HEK293 (cell line): Measurements from ENCODE around the gene HECA.

Experiments
- GLIS1 ChIP-seq: fragments of 450-650 bp; formaldehyde crosslinking; IDR thresholded peaks from 2 replicates; pipeline ENCODE4 v1.5.1; 2016; ENCODE audit warnings: missing biosample characterization, missing genetic modification characterization
- YY2 ChIP-seq: fragments of 450-650 bp; formaldehyde crosslinking; IDR thresholded peaks from 2 replicates; pipeline ENCODE4 v1.5.1; 2016; ENCODE audit warnings: missing biosample characterization, missing genetic modification characterization
- ZBTB7A ChIP-seq: fragments of 450-650 bp; formaldehyde crosslinking; IDR thresholded peaks from 2 replicates; pipeline ENCODE4 v1.5.1; 2016; ENCODE audit warnings: low read depth, missing biosample characterization, missing genetic modification characterization
- ZBTB8A ChIP-seq: fragments of 450-650 bp; formaldehyde crosslinking; IDR thresholded peaks from 2 replicates; pipeline ENCODE4 v1.5.1; 2016; ENCODE audit warnings: missing biosample characterization, missing genetic modification characterization
- ZNF140 ChIP-seq: fragments of 450-650 bp; formaldehyde crosslinking; IDR thresholded peaks from 2 replicates; pipeline ENCODE4 v1.5.1; 2016; ENCODE audit warnings: missing biosample characterization, missing genetic modification characterization
- ZNF423 ChIP-seq: fragments of 450-650 bp; formaldehyde crosslinking; IDR thresholded peaks from 2 replicates; pipeline ENCODE4 v1.5.1; 2016; ENCODE audit warnings: missing biosample characterization, missing genetic modification characterization
- ZNF785 ChIP-seq: fragments of 450-650 bp; formaldehyde crosslinking; IDR thresholded peaks from 2 replicates; pipeline ENCODE4 v1.5.1; 2016; ENCODE audit warnings: missing biosample characterization, missing genetic modification characterization
- TF ChIP-seq, protein P1 (sequence below): fragments of 450-650 bp; formaldehyde crosslinking; IDR thresholded peaks from 2 replicates; pipeline ENCODE4 v1.5.1; 2016; ENCODE audit warnings: missing biosample characterization, missing genetic modification characterization
- TF ChIP-seq, protein P2 (sequence below): fragments of 450-650 bp; formaldehyde crosslinking; IDR thresholded peaks from 2 replicates; pipeline ENCODE4 v1.5.1; 2016; ENCODE audit warnings: missing biosample characterization, missing genetic modification characterization
- TF ChIP-seq, protein P3 (sequence below): fragments of 450-650 bp; formaldehyde crosslinking; IDR thresholded peaks from 2 replicates; pipeline ENCODE4 v1.5.1; 2016; ENCODE audit warnings: missing biosample characterization, missing genetic modification characterization
- TF ChIP-seq, protein P4 (sequence below): sonication (generic); formaldehyde crosslinking; IDR thresholded peaks from 2 replicates; pipeline ENCODE4 v1.8.1; 2022; ENCODE audit warnings: mild to moderate bottlenecking, moderate library complexity, missing genetic modification reagents
- TF ChIP-seq, protein P5 (sequence below): fragments of 450-650 bp; formaldehyde crosslinking; IDR thresholded peaks from 2 replicates; pipeline ENCODE4 v1.5.1; 2016; ENCODE audit warnings: missing biosample characterization, missing genetic modification characterization

DNA sequence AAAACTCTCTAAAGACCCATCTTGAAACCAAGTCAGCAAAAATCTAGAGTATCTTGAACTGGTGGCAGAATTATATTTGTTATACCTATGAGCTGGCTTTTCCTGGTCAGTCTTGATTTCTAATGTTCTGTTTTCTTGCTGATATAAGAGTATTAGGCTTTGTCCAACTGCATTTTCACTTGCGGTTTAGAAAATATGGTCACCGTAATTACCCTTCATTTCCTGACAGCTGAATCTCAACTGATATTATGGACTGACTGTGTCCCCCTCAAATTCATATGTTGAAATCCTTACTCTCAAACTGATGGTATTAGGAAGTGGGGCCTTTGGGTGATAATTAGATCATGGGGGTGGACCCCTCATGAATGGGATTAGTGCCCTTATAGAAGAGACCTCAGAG is 84.9 kb downstream of the HECA start:
- TF ChIP-seq GLIS1 (tag by site-specific recombination) (no peak), ZBTB7A (tag by site-specific recombination) (no peak), ZBTB8A (tag by site-specific recombination) (no peak), ZNF423 (no peak), YY2 (tag by site-specific recombination) (no peak), ZNF140 (no peak), ZNF785 (tag by site-specific recombination) (no peak)
- TF ChIP-seq, protein P1, sequence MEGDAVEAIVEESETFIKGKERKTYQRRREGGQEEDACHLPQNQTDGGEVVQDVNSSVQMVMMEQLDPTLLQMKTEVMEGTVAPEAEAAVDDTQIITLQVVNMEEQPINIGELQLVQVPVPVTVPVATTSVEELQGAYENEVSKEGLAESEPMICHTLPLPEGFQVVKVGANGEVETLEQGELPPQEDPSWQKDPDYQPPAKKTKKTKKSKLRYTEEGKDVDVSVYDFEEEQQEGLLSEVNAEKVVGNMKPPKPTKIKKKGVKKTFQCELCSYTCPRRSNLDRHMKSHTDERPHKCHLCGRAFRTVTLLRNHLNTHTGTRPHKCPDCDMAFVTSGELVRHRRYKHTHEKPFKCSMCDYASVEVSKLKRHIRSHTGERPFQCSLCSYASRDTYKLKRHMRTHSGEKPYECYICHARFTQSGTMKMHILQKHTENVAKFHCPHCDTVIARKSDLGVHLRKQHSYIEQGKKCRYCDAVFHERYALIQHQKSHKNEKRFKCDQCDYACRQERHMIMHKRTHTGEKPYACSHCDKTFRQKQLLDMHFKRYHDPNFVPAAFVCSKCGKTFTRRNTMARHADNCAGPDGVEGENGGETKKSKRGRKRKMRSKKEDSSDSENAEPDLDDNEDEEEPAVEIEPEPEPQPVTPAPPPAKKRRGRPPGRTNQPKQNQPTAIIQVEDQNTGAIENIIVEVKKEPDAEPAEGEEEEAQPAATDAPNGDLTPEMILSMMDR (tag by site-specific recombination), result no peak
- TF ChIP-seq, protein P2, sequence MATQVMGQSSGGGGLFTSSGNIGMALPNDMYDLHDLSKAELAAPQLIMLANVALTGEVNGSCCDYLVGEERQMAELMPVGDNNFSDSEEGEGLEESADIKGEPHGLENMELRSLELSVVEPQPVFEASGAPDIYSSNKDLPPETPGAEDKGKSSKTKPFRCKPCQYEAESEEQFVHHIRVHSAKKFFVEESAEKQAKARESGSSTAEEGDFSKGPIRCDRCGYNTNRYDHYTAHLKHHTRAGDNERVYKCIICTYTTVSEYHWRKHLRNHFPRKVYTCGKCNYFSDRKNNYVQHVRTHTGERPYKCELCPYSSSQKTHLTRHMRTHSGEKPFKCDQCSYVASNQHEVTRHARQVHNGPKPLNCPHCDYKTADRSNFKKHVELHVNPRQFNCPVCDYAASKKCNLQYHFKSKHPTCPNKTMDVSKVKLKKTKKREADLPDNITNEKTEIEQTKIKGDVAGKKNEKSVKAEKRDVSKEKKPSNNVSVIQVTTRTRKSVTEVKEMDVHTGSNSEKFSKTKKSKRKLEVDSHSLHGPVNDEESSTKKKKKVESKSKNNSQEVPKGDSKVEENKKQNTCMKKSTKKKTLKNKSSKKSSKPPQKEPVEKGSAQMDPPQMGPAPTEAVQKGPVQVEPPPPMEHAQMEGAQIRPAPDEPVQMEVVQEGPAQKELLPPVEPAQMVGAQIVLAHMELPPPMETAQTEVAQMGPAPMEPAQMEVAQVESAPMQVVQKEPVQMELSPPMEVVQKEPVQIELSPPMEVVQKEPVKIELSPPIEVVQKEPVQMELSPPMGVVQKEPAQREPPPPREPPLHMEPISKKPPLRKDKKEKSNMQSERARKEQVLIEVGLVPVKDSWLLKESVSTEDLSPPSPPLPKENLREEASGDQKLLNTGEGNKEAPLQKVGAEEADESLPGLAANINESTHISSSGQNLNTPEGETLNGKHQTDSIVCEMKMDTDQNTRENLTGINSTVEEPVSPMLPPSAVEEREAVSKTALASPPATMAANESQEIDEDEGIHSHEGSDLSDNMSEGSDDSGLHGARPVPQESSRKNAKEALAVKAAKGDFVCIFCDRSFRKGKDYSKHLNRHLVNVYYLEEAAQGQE (tag by site-specific recombination), result no peak
- TF ChIP-seq, protein P3, sequence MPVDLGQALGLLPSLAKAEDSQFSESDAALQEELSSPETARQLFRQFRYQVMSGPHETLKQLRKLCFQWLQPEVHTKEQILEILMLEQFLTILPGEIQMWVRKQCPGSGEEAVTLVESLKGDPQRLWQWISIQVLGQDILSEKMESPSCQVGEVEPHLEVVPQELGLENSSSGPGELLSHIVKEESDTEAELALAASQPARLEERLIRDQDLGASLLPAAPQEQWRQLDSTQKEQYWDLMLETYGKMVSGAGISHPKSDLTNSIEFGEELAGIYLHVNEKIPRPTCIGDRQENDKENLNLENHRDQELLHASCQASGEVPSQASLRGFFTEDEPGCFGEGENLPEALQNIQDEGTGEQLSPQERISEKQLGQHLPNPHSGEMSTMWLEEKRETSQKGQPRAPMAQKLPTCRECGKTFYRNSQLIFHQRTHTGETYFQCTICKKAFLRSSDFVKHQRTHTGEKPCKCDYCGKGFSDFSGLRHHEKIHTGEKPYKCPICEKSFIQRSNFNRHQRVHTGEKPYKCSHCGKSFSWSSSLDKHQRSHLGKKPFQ, result no peak
- TF ChIP-seq, protein P4, sequence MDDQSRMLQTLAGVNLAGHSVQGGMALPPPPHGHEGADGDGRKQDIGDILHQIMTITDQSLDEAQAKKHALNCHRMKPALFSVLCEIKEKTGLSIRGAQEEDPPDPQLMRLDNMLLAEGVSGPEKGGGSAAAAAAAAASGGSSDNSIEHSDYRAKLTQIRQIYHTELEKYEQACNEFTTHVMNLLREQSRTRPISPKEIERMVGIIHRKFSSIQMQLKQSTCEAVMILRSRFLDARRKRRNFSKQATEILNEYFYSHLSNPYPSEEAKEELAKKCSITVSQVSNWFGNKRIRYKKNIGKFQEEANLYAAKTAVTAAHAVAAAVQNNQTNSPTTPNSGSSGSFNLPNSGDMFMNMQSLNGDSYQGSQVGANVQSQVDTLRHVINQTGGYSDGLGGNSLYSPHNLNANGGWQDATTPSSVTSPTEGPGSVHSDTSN (CRISPR knock-in tag), result no peak
- TF ChIP-seq, protein P5, sequence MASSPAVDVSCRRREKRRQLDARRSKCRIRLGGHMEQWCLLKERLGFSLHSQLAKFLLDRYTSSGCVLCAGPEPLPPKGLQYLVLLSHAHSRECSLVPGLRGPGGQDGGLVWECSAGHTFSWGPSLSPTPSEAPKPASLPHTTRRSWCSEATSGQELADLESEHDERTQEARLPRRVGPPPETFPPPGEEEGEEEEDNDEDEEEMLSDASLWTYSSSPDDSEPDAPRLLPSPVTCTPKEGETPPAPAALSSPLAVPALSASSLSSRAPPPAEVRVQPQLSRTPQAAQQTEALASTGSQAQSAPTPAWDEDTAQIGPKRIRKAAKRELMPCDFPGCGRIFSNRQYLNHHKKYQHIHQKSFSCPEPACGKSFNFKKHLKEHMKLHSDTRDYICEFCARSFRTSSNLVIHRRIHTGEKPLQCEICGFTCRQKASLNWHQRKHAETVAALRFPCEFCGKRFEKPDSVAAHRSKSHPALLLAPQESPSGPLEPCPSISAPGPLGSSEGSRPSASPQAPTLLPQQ (tag by site-specific recombination), result no peak
